Measurements from ENCODE around the gene RPL27.
"Not testable (repeated sequence)": the region's sequence is repeated elsewhere in the genome, so short reads cannot be mapped to it uniquely, and the experiment has no call there.

Gene RPL27

DNA sequence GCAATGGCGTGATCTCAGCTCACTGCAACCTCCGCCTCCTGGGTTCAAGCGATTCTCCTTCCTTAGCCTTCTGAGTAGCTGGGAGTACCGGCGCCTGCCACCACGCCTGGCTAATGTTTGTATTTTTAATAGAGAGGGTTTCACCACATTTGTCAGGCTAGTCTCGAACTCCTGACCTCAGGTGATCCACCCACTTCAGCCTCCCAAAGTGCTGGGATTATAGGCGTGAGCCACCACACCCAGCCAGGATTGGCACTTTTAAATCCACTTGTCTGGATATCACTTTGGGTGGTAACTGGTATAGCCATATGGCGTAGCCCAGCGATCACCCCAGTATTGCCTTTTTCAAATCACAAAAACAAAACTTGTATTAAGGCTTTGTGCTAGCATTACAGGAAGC is 4.3 kb upstream of the RPL27 start:
- not testable (repeated sequence) for DNase-seq (ENCODE audit: low spot score)

- DNase-seq (ENCODE audit: low spot score), result no peak
These were observed 732 bp upstream of the RPL27 start for GRCh38 chr17:42997390-42997983.

DNA sequence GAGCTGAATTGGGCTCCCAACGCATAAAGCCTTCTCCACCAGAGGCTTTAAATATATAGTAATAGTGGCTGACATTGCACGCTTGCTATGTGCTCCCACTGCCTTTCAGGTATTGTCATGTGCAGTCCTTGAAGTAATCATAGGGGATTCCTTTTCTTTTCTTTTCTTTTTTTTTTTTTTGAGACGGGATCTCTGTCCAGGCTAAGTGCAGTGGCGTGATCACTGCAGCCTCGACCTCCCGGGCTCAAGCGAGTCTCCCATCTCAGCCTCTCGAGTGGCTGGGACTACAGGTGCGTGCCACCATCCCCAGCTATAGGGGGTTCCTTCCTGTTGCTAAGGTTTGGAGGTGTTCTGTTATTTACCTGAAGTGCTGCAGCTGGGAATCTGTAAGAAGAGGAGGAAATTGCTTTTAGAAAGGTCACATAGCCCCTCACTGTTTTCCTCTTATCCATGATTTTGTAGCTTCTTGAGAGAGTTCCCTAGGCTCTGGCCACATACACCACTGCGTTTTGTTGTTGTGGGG is 845 bp downstream of the RPL27 start:
- no peak for DNase-seq (ENCODE audit: low spot score)

DNA sequence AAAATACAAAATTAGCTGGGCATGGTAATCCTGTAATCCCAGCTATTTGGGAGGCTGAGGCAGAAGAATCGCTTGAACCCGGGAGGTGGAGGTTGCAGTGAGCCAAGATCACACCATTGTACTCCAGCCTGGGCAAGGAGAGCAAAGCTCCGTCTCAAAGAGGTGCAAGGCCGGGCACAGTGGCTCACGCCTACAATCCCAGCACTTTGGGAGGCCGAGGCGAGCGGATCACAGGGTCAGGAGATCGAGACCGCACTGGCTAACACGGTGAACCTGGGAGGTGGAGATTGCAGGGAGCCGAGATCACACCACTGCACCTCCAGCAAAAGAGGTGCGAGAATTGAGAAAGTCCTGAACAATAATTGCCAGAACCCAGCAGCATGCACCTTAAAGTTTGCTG is 2.7 kb downstream of the RPL27 start:
- not testable (repeated sequence) for DNase-seq (ENCODE audit: low spot score)

- peak; percentile 41 for DNase-seq (ENCODE audit: low spot score)
These were observed 5.4 kb downstream of the RPL27 start for GRCh38 chr17:43003542-43004172.

- DNase-seq (ENCODE audit: low spot score), result peak; percentile 88
These were observed 8.7 kb downstream of the RPL27 start, which contains the start of gene IFI35 for GRCh38 chr17:43006639-43007551. IFI35 (plus strand) TSS chr17:43006784; CDS start chr17:43006948, 164 bp downstream.

DNA sequence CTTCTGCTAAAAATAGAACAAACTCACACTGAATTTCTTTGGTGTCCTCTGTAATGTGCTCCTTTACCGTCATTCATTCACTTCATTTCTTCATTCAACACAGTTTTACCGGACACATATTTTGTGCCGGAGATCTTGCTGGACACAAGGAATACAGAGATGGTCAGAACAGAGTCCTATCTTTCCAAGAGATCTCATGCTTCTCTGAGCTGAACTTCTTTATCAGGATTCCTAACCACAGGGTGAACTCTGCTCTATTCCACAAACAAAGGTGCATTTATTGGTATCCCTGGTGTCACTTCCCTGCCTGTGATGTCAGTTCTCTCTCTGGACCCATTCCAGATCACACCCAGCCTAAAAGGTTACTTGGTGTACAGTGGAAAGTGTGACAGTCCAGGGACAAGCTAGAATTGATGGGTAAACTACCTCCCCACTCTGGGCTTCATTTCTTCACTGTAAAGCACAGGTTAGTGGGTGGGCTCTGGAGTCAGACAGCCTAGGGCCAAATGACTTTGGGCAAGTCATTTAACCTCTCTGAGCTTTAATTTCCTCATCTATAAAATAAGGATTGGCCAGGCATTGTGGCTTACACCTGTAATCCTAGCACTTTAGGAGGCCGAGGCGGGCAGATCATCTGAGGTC is 12.6 kb downstream of the RPL27 start:
- no peak for DNase-seq (ENCODE audit: low spot score)

DNA sequence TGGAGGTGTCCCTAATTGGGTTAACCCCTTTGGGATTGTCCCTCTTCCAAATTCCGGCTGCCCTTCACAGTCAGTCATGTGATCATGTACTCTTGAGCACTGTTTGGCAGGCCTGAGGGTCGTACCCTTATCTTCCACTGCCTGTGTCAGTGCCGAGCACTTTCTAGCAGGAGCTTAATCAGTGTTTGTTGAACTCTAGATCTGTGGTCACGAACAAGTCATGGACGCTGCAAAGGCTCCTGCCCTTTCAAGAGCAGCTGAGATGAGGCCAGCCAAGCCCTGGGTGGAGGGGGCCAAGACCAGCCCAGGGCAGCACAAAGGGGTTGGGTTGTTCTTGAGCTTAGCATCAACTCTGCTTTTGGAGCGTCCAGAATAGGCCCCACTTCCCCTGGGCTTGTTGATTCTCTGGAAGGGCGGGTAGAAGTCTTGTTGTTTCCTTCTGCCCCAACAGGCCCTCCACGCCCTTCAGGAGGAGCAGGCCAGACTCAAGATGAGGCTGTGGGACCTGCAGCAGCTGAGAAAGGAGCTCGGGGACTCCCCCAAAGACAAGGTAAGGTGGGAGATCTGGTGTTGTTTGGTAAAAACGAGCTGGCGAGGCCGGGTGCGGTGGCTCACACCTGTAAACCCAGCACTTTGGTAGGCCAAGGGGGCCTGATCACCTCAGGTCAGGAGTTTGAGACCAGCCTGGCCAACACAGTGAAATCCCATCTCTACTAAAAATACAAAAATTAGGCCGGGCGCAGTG is 13.7 kb downstream of the RPL27 start:
- DNase-seq (ENCODE audit: low spot score), result peak; percentile 5

- peak; percentile 3 for DNase-seq (ENCODE audit: low spot score)
These were observed 15.1 kb downstream of the RPL27 start for GRCh38 chr17:43013296-43013695.

GRCh38 chr17:43014020-43014648 is 15.9 kb downstream of the RPL27 start:
- DNase-seq (ENCODE audit: low spot score), result peak; percentile 8

DNA sequence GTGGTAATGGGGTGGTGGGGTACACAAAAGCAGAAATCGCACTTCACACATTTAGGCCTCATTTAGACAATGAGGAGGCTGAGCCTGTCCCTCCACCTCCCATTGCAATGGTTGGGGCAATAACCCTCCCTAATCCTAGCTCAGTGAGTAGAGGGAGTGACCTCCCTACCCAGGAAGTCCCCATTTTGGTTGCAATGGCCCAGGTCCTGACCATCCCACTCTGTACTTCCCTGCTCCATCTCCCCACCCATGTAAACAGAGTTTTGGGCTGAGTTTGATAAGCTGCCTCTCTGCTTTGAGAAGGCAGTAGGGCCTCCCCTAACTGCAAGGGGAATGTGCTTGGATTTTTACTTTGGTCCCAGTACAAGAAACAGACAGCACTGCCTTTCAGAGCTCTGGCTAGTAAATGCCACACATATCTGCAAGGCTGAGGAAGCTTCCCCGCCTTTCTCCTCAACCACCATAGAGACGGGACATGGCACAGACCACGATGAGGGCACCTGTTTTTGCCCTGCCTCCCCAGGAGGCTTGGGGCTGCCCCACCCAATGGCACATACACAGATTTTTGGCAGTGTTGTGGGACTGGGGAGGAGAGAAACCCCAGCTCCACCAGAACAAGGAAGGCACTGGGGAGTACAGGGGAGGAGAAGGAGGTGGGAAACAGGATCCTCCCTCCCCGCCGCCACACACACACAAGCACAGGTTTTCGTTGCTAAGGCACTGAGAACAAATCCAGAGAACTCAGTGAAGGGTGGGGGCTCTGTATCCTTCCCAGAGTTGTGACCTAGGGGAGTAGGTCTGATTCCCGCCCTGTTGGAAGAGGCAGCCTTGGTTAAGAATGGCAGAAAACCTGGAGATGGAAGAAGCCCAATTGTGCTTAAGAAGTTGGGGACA is 16.7 kb downstream of the RPL27 start:
- DNase-seq (ENCODE audit: low spot score), result peak; percentile 4

DNA sequence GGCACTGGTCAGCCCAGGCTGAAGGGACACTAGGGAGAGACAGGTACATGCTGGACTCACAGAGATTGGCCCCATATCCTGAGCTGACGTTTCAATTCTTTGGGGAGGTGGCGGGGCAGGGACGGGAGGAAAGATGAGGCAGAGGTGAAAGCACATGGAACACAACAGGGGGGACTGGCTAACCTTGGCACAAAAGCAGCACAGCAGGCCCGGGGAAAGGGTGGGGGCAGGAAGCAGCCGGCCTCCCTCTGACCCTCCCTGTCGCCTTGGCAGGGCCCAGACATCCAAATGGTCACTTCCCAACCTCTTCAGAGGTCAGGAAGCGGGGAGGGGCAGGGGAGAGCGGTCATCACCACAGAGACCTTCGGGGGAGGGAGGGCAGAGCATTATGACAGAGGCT is 17.4 kb downstream of the RPL27 start:
- DNase-seq (ENCODE audit: low spot score), result peak; percentile 24

GRCh38 chr17:43016216-43016615 is 18.0 kb downstream of the RPL27 start:
- no peak for DNase-seq (ENCODE audit: low spot score)

DNA sequence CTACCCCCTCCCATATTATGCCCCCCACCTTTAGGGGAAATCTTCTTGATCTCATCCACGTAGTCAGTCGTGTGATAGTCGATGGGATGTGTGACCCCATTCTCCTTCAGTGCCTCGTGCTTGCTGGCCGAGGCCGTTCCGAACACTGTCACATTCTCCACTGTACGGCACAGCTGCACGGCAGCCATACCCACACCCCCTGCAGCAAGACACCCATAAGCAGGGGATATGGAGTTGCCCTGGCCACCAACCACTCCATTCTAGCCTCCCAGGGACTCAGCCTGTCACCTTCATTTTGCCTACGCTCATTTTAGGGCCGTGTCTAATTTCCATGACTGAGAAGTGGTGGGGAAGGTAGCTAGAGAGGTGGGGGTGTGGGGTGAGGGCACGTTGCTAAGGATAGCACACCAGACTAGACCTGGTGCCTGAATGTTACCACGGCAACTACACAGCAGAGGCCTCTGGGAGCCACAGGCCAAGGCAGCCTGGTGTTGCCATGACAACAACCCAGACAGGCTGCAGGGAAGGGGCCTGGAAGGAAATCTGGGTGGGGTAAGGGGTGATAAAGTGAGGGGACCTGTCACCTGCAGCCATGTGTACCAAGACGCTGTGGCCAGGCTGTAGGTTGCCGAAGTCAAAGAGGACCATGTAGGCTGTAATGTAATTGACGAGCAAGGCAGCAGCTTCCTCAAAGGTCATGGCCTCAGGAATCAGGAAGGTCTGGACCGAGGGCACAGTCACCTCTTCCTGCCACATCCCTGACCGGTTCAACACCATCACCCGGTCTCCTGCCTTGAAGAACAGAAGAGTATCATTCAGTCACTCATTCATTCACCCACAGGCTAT is 20.0 kb downstream of the RPL27 start:
- DNase-seq (ENCODE audit: low spot score), result peak; percentile 5

- DNase-seq (ENCODE audit: low spot score), result no peak
These were observed 20.7 kb downstream of the RPL27 start for GRCh38 chr17:43018932-43019331.

GRCh38 chr17:43019418-43019817 is 21.2 kb downstream of the RPL27 start:
- DNase-seq (ENCODE audit: low spot score), result peak; percentile 55

DNA sequence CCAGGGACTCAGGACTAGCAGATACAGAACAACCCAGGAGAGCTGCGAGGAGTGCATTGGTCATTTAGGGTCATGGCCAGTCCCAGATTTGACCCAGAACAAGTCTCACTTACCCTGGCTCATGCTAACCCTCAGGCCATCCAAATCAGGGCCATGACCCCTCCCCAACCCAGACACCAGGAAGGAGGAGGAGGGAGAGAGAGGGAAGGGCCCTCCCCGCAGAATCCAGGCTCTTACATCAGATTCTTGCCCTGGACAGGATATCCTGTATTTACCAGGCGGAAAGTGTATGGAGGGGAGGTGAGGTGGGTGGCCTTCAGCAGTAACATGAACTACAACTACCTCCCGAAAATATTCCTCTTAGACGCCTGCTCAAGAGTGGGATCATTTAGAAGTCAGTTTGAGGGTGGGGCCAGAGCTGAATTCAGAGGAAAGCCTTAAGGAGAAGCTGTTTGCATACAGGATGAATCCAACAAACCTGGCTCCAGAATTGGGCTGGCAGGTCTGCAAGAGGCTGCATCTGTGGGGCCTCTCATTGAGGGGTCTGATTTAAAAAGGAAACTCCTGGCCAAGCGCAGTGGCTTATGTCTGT is 21.9 kb downstream of the RPL27 start:
- DNase-seq (ENCODE audit: low spot score), result no peak

Data from AG20443 (cell line).